Measurements from ENCODE around the gene DCUN1D4.
"Not testable (repeated sequence)": the region's sequence is repeated elsewhere in the genome, so short reads cannot be mapped to it uniquely, and the experiment has no call there.

Gene DCUN1D4

DNA sequence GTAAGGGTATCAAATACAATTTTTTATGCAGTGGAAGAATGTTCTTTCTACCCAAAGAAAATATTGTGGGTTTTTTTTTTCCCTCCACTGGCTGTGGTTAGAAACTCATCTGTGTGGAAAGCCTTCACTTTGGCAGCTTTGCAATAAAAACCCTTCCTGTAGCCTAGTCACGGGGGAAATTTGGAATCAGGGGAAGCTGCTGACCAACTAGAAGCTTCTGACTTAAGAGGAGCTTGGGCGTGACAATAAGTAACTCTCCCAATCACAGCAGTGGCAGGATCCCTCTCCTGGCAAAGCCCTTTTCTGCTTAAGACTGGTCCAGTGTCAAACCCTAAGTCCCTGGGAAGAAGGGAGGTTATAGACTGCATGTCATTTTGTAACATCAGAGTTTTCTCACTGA lies 89.3 kb downstream of the DCUN1D4 start:
- TF ChIP-seq, protein P1, sequence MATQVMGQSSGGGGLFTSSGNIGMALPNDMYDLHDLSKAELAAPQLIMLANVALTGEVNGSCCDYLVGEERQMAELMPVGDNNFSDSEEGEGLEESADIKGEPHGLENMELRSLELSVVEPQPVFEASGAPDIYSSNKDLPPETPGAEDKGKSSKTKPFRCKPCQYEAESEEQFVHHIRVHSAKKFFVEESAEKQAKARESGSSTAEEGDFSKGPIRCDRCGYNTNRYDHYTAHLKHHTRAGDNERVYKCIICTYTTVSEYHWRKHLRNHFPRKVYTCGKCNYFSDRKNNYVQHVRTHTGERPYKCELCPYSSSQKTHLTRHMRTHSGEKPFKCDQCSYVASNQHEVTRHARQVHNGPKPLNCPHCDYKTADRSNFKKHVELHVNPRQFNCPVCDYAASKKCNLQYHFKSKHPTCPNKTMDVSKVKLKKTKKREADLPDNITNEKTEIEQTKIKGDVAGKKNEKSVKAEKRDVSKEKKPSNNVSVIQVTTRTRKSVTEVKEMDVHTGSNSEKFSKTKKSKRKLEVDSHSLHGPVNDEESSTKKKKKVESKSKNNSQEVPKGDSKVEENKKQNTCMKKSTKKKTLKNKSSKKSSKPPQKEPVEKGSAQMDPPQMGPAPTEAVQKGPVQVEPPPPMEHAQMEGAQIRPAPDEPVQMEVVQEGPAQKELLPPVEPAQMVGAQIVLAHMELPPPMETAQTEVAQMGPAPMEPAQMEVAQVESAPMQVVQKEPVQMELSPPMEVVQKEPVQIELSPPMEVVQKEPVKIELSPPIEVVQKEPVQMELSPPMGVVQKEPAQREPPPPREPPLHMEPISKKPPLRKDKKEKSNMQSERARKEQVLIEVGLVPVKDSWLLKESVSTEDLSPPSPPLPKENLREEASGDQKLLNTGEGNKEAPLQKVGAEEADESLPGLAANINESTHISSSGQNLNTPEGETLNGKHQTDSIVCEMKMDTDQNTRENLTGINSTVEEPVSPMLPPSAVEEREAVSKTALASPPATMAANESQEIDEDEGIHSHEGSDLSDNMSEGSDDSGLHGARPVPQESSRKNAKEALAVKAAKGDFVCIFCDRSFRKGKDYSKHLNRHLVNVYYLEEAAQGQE (IDR thresholded peaks at IDR 0.05; ENCODE audit: insufficient replicate concordance, low read depth) = no peak
- TF ChIP-seq GABPA (IDR thresholded peaks at IDR 0.05; ENCODE audit: low read depth) (no peak), POLR2AphosphoS5 (IDR thresholded peaks at IDR 0.05; ENCODE audit: low read depth) (no peak), SPI1 (IDR thresholded peaks at IDR 0.05; ENCODE audit: borderline replicate concordance, low read depth) (no peak)
- TF ChIP-seq, protein P2, sequence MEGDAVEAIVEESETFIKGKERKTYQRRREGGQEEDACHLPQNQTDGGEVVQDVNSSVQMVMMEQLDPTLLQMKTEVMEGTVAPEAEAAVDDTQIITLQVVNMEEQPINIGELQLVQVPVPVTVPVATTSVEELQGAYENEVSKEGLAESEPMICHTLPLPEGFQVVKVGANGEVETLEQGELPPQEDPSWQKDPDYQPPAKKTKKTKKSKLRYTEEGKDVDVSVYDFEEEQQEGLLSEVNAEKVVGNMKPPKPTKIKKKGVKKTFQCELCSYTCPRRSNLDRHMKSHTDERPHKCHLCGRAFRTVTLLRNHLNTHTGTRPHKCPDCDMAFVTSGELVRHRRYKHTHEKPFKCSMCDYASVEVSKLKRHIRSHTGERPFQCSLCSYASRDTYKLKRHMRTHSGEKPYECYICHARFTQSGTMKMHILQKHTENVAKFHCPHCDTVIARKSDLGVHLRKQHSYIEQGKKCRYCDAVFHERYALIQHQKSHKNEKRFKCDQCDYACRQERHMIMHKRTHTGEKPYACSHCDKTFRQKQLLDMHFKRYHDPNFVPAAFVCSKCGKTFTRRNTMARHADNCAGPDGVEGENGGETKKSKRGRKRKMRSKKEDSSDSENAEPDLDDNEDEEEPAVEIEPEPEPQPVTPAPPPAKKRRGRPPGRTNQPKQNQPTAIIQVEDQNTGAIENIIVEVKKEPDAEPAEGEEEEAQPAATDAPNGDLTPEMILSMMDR (IDR thresholded peaks at IDR 0.05; ENCODE audit: insufficient read depth, low read length) = no peak
- DNase-seq (ENCODE audit: low read depth in 1 of 2, low spot score in 1 of 2) = no peak
- Histone ChIP-seq H3K27me3 (ENCODE audit: insufficient read depth, poor library complexity, severe bottlenecking) (no peaks in the 10 kb centered on the region), H3K4me3 (replicated peaks; ENCODE audit: insufficient read depth, low read length) (no peak overlapping the region), H3K27ac (replicated peaks) (no peak overlapping the region)

DNA sequence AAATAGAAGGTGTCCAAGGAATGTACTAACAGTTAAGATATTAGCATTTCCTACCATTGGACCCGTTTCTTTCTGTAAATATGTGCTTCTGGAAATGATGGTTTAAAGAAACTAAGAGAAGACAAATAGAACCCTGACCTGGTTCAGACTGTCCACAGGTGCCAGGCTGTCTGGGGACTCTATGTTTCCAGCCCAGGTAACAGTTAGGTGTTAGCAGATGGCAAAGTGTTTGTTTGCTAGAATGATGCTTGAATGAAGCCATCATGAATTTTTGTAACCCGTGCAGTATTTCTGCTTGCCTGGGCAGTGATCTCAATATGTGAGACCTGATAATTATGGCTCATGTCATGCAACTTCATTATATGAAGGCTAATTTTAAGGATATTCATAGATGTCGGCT lies 89.7 kb downstream of the DCUN1D4 start:
- no peak for DNase-seq (ENCODE audit: low read depth in 1 of 2, low spot score in 1 of 2)
- no peak overlapping the region for H3K4me3 ChIP-seq (replicated peaks; ENCODE audit: insufficient read depth, low read length)
- no peak for TF ChIP-seq GABPA (IDR thresholded peaks at IDR 0.05; ENCODE audit: low read depth)
- no peak for TF ChIP-seq POLR2AphosphoS5 (IDR thresholded peaks at IDR 0.05; ENCODE audit: low read depth)
- TF ChIP-seq, protein P1 (IDR thresholded peaks at IDR 0.05; ENCODE audit: insufficient replicate concordance, low read depth) = no peak
- no peak for TF ChIP-seq SPI1 (IDR thresholded peaks at IDR 0.05; ENCODE audit: borderline replicate concordance, low read depth)
- TF ChIP-seq, protein P2 (IDR thresholded peaks at IDR 0.05; ENCODE audit: insufficient read depth, low read length) = no peak
- no peak overlapping the region for H3K27ac ChIP-seq (replicated peaks)
- no peaks in the 10 kb centered on the region for H3K27me3 ChIP-seq (ENCODE audit: insufficient read depth, poor library complexity, severe bottlenecking)

DNA sequence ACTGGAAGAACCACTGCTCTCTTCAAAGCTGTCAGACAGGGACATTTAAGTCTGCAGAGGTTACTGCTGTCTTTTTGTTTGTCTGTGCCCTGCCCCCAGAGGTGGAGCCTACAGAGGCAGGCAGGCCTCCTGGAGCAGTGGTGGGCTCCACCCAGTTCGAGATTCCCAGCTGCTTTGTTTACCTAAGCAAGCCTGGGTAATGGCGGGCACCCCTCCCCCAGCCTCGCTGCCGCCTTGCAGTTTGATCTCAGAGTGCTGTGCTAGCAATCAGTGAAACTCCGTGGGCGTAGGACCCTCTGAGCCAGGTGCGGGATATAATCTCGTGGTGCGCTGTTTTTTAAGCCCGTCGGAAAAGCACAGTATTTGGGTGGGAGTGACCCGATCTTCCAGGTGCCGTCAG lies 97.5 kb downstream of the DCUN1D4 start:
- not testable (repeated sequence) for DNase-seq (ENCODE audit: low read depth in 1 of 2, low spot score in 1 of 2); H3K4me3 ChIP-seq (replicated peaks; ENCODE audit: insufficient read depth, low read length); H3K27me3 ChIP-seq (ENCODE audit: insufficient read depth, poor library complexity, severe bottlenecking); H3K27ac ChIP-seq (replicated peaks)

DNA sequence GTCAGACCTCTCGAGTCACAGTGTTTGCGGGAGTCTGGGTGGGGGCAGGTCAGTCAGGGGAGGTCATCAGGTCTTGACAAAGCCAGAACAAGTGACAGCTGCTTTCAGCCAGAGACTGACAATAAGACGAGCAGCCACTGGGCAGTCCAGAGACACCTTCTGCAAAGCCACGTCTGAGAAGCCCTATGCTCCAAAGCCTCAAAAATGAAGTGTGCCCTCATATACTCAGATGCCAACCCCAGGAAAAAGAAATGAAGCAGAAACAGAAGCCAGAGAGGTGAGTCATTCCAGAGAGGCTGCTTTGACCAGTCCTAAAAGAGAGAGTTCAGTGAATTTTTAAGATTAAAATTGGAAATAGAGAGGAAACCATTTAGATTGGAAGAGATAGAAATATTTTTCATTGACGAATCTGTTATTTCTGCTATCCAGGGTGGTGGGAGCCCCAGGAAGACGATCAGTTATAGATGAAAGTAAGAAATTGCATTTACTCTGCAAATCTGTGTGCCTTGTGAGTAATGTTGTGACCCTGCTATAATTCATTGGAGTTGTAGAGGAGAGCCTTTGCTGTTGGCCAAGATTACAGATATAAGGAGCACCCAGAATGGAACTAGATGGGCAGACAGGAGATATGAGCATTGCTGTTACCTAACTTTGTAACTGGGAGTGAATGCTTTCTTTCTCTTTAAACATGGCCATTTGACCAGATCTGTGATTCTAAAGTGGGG lies 99.3 kb downstream of the DCUN1D4 start:
- TF ChIP-seq SPI1 (IDR thresholded peaks at IDR 0.05; ENCODE audit: borderline replicate concordance, low read depth) = no peak
- Histone ChIP-seq H3K27ac (replicated peaks) (no peak overlapping the region), H3K4me3 (replicated peaks; ENCODE audit: insufficient read depth, low read length) (no peak overlapping the region), H3K27me3 (ENCODE audit: insufficient read depth, poor library complexity, severe bottlenecking) (no peaks in the 10 kb centered on the region)
- no peak for DNase-seq (ENCODE audit: low read depth in 1 of 2, low spot score in 1 of 2)

DNA sequence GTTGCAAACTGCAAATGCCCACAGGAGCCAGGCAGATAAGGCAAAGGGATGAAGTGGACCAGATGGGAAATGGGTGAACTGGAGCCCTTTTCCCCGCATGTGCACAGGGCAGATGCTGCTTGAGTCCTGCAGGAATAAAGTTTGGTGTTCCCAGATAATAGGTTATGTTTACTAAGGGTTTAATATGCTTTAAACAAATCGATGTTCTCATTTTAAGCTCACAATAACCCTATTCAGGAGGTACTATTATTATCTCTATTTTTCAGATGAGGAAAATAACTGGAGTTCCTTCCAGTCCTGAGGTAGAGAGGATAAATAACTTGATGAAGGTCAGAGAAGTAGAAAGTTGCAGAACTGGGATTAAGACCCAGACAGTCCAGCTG lies 99.9 kb downstream of the DCUN1D4 start:
- DNase-seq (ENCODE audit: low read depth in 1 of 2, low spot score in 1 of 2) = no peak
- Histone ChIP-seq H3K27ac (replicated peaks) (no peak overlapping the region), H3K27me3 (ENCODE audit: insufficient read depth, poor library complexity, severe bottlenecking) (no peaks in the 10 kb centered on the region), H3K4me3 (replicated peaks; ENCODE audit: insufficient read depth, low read length) (no peak overlapping the region)
- TF ChIP-seq POLR2AphosphoS5 (IDR thresholded peaks at IDR 0.05; ENCODE audit: low read depth) (no peak), GABPA (IDR thresholded peaks at IDR 0.05; ENCODE audit: low read depth) (no peak), SPI1 (IDR thresholded peaks at IDR 0.05; ENCODE audit: borderline replicate concordance, low read depth) (no peak)
- TF ChIP-seq, protein P2 (IDR thresholded peaks at IDR 0.05; ENCODE audit: insufficient read depth, low read length) = no peak
- TF ChIP-seq, protein P1 (IDR thresholded peaks at IDR 0.05; ENCODE audit: insufficient replicate concordance, low read depth) = no peak
